ENCODE data around the gene OR52W1.

The OR52W1 gene, protein sequence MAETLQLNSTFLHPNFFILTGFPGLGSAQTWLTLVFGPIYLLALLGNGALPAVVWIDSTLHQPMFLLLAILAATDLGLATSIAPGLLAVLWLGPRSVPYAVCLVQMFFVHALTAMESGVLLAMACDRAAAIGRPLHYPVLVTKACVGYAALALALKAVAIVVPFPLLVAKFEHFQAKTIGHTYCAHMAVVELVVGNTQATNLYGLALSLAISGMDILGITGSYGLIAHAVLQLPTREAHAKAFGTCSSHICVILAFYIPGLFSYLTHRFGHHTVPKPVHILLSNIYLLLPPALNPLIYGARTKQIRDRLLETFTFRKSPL

DNA sequence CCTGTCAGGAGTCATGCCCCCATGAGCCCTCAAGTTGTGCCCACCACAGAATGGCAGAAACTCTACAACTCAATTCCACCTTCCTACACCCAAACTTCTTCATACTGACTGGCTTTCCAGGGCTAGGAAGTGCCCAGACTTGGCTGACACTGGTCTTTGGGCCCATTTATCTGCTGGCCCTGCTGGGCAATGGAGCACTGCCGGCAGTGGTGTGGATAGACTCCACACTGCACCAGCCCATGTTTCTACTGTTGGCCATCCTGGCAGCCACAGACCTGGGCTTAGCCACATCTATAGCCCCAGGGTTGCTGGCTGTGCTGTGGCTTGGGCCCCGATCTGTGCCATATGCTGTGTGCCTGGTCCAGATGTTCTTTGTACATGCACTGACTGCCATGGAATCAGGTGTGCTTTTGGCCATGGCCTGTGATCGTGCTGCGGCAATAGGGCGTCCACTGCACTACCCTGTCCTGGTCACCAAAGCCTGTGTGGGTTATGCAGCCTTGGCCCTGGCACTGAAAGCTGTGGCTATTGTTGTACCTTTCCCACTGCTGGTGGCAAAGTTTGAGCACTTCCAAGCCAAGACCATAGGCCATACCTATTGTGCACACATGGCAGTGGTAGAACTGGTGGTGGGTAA, at the start of gene OR52W1:
Gene OR52W1 (plus strand): TSS at position 51 of the 637 bp plus-strand sequence. CDS start 0 bp downstream, at position 51.
- DNase-seq (ENCODE audit: low spot score): no peak

DNA sequence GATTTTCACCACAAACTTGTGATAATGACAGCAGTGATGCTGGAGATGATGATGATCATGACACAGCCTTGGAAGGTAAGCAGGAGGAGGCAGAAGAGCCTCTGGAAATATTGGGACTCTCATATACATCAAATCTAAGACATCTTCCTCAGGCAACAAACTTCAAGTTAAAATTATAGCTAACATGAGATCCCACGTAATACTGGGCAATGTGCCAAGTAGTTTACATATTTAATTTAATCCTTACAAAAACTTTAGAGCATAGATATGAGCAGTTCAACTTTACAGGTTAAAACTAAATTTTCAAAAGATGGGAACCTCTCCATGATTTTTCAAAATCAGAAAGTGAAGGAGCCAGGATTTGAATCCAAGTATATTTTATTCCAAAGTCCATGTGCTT, 47.9 kb upstream of the OR52W1 start:
- DNase-seq (ENCODE audit: low spot score): no peak

DNA sequence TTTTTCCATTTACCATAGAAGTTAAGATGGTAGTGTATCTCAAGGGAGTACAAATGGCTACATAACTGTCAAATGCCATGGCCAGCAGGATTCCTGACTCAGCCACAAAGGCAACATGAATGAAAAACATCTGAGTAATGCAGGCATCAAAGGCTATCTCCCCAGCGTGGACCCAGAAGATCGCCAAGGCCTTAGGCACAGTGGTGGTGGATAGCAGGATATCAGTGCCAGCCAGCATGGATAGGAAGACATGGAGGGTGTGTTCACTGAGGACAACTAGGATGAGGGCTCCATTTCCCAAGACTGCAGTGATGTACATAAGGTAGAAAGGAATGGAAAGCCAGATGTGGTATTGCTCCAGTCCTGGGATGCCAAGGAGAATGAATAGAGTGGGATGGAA, 46.9 kb upstream of the OR52W1 start:
- no peak for DNase-seq (ENCODE audit: low spot score)

DNA sequence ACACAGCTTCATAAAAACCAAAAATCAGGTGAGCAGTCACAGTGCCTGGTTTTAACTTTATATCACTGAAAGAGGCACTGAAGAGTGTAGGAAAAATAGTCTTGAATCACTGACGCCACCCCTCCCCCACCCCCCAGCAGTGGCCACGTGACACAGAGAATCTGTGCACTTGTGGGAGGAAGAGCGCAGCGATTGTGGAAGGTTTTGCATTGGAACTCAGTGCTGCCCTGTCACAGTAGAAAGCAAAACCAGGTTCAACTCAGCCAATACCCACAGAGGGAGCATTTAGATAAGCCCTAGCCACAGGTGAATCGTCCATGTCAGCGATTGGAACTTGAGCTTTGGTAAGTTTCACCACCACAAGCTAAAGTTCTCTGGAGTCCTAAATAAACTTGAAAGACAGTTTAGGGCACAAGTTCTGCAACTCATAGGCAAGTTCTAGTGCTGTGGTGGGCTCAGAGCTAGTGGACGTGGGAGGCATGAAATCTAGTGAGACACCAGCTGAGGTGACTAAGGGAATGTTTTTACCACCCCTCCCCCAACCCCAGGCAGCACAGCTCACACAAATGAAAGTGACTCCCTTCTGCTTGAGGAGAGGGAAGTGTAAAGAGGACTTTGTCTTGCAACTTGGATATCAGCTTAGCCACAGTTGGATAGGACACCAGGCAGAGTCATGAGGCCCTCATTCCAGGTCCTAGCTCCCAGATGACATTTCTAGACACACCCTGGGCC, 42.2 kb upstream of the OR52W1 start:
- DNase-seq (ENCODE audit: low spot score): no peak

DNA sequence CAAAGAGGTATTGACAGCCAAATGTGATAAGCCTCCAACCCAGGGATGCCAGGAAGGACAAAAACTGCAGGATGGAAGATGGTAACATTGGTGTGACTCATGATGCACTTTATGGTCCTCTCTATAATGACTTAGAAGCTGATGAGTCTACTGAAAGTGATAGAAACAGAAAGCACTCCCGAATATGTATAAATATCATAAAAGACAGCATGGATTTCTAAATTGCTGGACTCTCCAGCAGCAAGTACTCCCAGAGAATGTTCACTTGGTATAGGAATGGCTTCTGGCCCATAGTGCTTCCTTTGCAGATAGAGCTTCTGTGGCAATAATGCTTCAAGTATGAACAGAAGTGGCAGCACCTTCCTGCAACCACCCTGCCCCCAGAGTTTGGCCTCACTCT, 28.8 kb upstream of the OR52W1 start, which contains the start of gene OR52B2:
Gene OR52B2 (minus strand): TSS at position 101 of the 400 bp plus-strand sequence. CDS start 0 bp downstream, at position 101.
- no peak for DNase-seq (ENCODE audit: low spot score)

DNA sequence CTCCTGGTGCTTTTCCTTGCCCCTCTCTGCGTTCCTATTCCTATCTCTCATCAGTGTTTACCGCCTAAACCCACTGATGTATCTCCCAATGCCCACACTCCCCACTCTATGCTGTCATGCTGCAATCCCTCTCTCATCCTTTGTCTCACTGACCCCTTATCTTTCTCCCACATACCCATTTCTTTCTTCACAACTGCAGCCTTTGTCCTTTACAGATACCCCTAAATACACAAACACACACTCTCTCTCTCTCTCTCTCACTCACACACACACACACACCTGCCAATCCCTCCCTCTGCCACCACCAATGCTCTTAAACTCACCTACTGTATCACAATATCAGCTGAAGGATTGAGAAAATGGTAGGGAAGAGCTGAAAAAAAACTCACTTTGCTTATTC, 23.6 kb upstream of the OR52W1 start:
- DNase-seq (ENCODE audit: low spot score): no peak

DNA sequence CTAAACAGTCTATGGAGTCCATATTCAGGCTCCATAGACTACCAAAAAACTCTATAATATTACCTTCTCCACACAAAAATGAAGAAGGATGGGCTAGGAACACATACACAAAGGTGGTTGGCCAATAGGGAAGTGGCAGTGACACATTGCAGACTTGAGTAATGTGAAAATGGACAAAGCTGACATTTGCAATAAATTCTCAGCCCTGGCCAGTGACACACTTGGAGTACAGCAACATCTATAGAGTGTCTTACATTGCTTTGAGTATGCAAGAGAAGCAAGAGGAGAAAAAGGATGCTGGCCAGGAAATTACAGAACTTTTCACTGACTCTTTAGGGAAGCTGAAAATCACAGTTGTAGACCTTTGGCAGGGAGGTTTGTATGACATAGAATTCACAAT, 7.3 kb upstream of the OR52W1 start:
- DNase-seq (ENCODE audit: low spot score): no peak

DNA sequence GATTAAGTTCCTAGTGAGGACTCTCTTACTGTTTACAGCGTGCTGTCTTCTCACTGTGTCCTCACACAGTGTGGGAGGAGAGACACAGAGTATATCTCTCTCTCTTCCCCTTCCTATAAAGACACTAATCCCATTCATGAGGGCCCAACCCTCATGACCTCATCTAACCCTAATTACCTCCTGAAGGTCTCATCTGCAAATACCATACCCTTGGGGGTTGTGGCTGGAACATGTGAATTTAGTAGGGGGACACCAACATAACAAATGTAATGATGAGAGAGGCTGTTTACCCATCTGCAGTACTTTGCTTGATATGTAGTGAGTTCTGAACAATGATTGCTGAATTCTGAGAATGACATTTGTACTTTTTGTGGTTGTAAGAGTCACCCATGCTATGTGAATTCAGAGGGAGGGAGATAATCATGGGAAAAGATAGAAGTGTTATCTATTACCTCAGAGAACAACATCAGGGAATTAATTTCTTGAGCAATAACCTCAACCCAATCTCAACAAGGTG, 4.9 kb upstream of the OR52W1 start:
- no peak for DNase-seq (ENCODE audit: low spot score)

DNA sequence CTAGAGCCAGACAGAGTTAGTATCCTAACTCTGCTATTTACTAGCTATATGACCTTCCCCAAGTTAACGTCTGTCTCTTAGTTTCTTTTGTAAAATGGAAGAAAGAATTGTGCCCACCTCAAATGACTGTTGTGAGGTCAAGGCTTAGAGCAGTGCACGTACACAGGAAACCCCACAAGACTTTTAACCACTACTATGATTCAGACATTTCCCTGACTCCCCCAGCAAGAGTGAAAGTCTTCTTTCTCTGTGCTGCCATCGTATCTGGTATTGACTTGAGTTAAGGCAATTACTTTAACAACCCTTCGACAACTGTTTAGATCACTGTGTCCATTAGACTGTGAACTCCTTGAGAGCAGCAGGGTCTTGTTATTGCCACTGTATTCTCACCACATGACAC, 2.6 kb upstream of the OR52W1 start:
- DNase-seq (ENCODE audit: low spot score): no peak

DNA sequence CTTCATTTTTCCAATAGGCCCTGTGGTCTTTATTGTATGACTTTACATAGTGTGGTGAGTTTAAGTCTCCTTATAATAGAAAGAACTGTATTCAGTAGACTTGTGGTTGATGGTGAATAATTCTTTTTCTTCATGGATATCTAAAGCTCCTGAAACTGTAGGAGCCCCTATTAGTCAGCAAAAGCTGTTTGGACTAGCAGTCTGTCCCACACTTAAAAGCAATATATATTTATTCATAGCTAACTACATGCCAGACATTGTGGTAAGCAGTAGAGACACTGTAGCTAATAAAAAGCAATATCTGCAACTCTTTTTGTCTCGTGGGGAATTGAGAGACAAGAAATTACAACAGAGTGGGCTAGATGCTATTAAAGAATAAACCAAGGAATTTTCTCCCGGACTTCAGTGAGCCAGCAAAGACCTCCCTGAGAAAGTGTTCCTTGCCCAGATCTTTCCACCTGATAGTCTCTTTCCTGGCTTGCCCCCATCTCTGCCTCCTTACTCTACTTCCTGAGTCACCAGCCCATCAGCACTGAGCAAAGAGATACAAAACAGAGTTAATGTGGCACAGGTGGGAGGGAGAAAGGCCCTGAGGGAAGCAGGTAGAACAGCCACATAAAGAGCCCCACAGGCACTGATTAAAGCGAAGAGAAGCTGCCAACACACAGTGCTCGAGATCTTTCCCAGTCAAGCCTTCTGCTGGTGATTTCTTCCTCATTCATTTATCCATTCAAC, 1.4 kb upstream of the OR52W1 start:
- DNase-seq (ENCODE audit: low spot score): no peak

DNA sequence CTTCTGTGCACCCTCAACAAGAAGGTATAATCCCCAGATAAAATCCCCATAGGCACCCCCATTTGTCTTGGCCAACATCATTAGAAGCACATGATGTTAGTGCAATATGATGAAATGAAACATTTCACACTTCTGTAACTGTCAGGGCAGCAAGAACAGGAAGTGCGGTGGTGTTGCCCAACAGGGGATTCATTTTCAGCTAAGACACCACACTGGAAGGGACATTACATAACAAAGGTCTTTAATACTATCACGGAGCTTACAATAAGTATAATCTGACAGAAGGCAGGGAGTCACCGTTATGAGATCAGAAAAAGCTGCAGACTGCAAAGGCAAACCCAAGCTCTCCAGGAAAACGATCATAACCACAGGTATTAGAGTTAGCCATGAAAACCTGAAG, 2.0 kb downstream of the OR52W1 start:
- DNase-seq (ENCODE audit: low spot score): no peak

DNA sequence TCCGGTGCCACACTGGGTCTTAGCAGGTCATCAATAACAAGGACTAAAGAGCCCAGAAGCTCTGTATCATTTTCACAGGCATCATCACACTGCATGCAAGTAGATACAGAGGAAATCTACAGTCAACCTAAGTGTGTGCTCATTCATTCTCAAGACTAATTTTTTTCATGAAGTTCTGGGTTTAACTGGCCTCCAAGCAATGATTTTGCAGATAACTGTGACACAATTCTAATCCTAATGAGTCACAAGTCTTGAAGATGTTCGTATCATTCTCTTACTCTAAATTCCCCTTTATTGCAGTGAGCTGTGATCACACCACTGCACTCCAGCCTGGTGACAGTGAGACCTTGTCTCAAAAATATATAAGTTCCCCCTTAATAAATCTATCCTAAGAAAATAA, 2.5 kb downstream of the OR52W1 start:
- DNase-seq (ENCODE audit: low spot score): no peak

DNA sequence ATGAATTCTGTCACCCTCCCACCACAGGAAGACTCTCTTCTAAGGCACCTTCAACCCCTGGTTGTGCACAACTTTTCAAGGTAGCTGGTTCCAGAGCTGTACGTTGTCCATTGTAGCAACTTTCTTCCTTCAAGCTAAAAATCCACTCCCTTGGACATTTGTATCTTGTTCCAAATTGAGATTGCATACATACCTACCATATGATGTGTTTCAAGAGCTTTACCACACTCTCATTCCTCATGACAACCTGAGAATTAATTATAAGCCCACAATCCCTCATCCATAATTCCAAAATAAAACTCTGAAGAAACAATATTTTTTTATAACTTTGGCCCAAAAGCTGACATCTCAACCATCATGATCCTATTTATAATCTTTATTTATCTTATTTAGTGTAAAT, 3.0 kb downstream of the OR52W1 start:
- DNase-seq (ENCODE audit: low spot score): no peak

DNA sequence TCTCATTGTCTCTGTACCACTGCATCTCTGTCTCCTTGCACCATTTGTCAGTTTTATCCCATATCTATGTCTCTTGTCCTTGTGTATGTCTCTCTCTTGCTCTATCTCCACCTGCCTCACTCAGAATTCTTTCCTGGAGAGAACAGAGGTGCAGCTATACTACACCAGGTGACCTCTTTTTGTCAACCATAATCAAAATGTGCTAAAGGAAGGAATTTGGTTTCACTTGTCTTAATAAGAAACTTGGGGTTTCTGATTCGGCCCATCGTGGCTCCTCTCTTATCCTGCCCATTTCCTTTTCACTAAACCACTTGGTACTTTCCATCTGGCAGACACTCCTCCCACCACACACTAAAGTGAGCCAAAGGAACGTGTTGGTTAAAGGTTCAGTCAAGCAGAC, 4.3 kb downstream of the OR52W1 start:
- DNase-seq (ENCODE audit: low spot score): no peak

DNA sequence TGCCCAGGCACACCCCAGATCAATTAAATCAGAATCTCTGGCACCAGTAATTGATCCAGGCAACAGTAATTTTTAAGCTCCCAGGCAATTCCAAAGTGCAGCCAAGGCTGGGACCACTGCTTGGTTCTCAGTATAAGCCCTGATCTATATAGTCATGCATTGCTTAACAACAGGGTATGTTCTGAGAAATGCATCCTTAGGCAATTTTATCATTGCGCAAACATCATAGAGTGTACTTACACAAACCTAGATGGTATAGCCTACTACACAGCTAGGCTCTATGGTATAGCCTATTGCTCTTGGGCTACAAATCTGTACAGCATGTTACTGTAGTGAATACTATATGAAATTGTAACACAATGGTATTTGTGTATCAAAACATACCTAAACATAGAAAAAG, 5.7 kb downstream of the OR52W1 start:
- DNase-seq (ENCODE audit: low spot score): no peak

DNA sequence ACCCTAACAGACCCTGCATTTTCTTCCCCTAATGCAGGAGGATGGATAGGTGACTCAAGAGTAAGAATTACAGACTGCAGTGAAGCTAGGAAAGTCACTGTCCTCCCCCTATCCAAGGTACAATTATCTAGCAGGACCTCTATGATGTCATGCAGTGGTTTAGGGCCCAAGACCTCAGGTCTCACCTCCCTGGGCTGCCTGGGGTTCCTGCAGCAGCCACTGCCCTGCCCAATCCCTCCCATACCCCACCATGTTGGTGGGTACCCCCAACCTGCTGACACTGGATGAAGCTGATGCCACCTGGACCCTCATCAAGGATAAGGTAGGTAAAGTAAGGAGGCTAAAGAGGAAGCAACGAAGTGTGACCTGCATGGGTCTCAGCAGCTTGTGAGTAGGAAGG, 6.3 kb downstream of the OR52W1 start, which contains the start of gene C11orf42:
Gene C11orf42 (plus strand): TSS at position 192 of the 400 bp plus-strand sequence. CDS start 59 bp downstream, at position 251.
- DNase-seq (ENCODE audit: low spot score): no peak

DNA sequence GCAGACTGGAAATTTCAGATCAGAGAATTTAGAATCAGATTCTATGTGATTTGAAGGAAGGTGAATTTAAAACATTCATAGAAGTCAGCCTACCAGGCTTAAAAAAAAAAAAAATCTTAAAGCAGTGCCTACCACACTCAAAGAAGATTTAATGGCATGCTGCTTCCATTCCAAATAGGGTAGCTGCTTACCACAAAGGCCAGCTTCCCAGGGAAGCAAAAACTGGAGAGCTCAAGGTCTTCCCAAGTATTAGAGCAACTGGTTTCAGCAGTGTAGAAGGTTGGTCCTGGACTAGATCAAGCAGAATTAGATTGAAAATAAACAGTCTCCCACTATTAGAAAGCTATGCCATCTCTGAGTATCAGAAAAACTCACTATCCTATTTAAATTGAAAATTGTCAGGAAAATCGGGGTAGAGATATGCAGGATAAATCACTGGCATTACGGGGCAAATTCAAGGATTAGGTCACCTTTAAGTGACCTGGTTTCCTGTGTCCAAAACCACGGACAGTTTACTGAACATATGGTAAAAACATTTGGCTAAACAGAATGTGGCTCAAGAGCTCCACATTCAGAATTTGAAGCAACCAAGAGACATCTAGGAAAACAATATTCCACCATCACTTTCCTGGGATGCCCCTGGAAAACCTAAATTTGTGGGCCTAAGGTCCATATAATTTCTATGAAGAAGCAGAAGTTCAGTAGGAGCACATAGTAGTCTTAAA, 7.6 kb downstream of the OR52W1 start:
- DNase-seq (ENCODE audit: low spot score): no peak

DNA sequence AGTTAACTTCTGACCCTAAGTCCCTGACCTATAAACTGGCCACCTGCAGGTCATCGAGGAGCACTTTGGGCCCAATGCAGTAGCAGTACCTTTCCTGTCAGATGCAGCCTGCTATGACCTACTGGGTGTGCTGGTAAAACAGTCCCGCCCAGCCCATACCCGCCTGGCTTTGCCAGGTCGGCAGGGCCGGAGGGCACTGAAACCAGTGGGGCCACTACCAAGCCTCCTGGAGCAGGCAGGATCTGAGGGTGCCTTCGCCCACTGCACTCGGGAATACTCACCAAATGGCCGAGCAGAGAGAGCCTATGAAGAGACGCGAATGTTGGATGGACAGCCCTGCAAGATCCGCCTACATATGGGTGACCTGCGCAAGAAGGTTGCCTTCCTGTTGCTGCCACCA, 10.8 kb downstream of the OR52W1 start:
- no peak for DNase-seq (ENCODE audit: low spot score)

DNA sequence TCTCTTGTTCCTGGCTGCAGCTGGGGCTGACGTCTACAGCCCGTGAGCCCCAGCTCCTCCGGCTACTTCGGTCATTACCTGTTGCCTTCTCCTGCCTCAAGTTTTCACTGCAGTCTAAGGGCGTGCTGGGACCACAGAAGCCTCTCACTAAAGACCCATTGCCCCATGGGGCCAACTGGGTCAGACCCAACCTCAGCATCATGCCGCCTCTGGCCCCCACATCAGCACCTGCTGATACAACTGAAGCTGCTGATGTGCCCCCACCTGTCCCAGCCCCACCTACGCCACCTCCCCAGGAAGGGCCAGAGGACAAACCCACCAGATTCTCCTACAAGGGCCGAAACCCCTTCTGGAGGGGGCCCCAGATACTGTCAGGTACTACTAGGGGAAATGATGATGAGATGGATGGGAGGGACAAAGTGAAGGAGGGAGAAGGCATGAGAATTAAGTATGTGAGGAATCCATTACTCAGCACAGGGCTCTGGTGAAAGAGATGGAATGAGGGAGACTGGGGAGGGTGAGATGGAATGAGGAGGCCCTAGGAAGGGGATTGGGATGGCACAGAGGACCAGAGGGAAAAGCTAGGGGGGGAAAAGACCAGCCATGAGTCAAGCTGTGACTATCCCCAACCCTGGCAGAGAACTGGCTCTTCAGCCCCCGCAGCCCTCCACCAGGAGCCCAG, 11.4 kb downstream of the OR52W1 start:
- DNase-seq (ENCODE audit: low spot score): peak; percentile 70

DNA sequence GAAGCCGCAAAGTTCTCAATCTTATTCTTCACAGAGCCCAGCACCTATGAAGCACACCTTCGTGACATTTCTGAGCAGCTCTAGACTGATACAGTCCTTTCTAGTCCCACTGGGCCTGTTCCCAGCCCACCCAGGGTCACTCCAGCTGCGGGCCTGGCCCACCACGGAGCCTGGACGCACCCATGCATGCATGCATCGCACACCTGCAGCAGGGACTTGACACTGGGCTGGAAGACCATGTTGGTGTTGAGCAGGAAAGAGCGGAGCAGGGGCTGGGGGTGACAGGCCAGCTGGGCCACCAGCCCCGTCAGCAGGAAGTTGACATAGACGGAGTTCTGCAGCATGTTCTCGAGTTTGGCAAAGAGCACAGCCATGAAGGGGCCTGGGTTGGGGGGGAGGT, 15.5 kb downstream of the OR52W1 start:
- no peak for DNase-seq (ENCODE audit: low spot score)

DNA sequence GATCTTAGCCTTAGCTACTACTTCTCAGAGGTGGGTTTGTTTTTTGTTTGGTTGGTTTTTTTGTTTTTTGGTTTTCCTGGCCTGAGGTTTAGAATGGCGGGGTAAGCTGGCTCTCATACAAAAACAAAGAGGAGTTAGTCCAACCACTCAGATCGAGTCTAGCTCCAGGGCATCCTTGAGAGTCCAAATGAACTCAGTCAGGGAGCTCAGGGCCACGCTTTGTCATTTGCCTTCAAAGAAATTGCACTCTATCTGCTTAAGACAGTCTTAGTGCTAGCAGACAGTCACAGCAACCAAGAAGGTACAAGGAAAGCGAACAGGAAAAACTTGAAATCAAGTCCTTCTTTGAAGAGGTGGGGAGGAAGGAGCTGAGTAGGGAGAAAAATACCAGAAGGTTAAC, 17.5 kb downstream of the OR52W1 start:
- no peak for DNase-seq (ENCODE audit: low spot score)

Measured in AG08396 (cell line).